Muscle of arm (tissue), 12 donors: ENCODE measurements around the gene FXYD6. TPM values are rescaled to one million over a fixed set of nuclear protein-coding genes. Genes with fewer than 3 reads are reported as not detected.

Experiments used
- DNase-seq: peaks from one replicate; pipeline ENCODE4 v3.0.0-alpha.2; 2013
- polyA plus RNA-seq, 12 donors: library from polyadenylated mRNA; unstranded; fragments of 120-200 nt; gene quantifications; one replicate each; pipeline ENCODE4 v1.2.1, GENCODE V29; 2013; ENCODE audit not compliant: insufficient read length in 12 of 12

FXYD6 gene
- polyA plus RNA-seq, 12 donors: 132 to 202 (median 166) TPM; not detected in 1

GRCh38 chr11:117834838-117835443 is 41.5 kb downstream of the FXYD6 start:
- DNase-seq: no peak

- no peak for DNase-seq
Measured at GRCh38 chr11:117834068-117834810, 42.2 kb downstream of the FXYD6 start.

- DNase-seq: no peak
Measured at GRCh38 chr11:117833401-117833891, 43.0 kb downstream of the FXYD6 start.

- DNase-seq: no peak
Measured at GRCh38 chr11:117832511-117832910, 43.9 kb downstream of the FXYD6 start.

- DNase-seq: no peak
Measured at GRCh38 chr11:117831661-117832415, 44.6 kb downstream of the FXYD6 start.

GRCh38 chr11:117830674-117831351 is 45.6 kb downstream of the FXYD6 start:
- DNase-seq: no peak

GRCh38 chr11:117830072-117830471 is 46.4 kb downstream of the FXYD6 start:
- no peak for DNase-seq

GRCh38 chr11:117829369-117829725 is 47.1 kb downstream of the FXYD6 start:
- DNase-seq: no peak

- no peak for DNase-seq
Measured at GRCh38 chr11:117828611-117829368, 47.7 kb downstream of the FXYD6 start.

- DNase-seq: no peak
Measured at GRCh38 chr11:117827521-117828511, 48.6 kb downstream of the FXYD6 start.

- no peak for DNase-seq
Measured at GRCh38 chr11:117826832-117827231, 49.6 kb downstream of the FXYD6 start.

GRCh38 chr11:117826190-117826570 is 50.3 kb downstream of the FXYD6 start:
- DNase-seq: no peak

GRCh38 chr11:117825538-117826189 is 50.8 kb downstream of the FXYD6 start:
- no peak for DNase-seq

- DNase-seq: no peak
Measured at GRCh38 chr11:117824571-117825537, 51.6 kb downstream of the FXYD6 start, which contains the start of gene FXYD2. Gene FXYD2, minus strand, starts transcription at chr11:117824744. Its CDS starts 66 bp downstream, at chr11:117824678.

GRCh38 chr11:117823946-117824420 is 52.5 kb downstream of the FXYD6 start:
- DNase-seq: peak; percentile 64

GRCh38 chr11:117823294-117823945 is 53.0 kb downstream of the FXYD6 start:
- no peak for DNase-seq
